ENCODE data around the gene UPK3A.
"Not testable (repeated sequence)": the region's sequence is repeated elsewhere in the genome, so short reads cannot be mapped to it uniquely, and the experiment has no call there.

Gene UPK3A

GRCh38 chr22:45263463-45264269, 21.1 kb upstream of the UPK3A start:
- H3K4me3 Mint-ChIP-seq, result peak overlapping the region; percentile 66 to 75
- no peaks in the 10 kb centered on the region for H3K36me3 Mint-ChIP-seq

GRCh38 chr22:45265535-45265934, 19.2 kb upstream of the UPK3A start:
- no peak overlapping the region for H3K27ac Mint-ChIP-seq
- ATAC-seq (replicated peaks) (no peak), DNase-seq (no peak)
- H3K27me3 Mint-ChIP-seq, result peaks cover 5 to 11% of the 10 kb centered on the region in 2 donors
- H3K9me3 Mint-ChIP-seq, result no peaks in the 10 kb centered on the region
- H3K4me3 Mint-ChIP-seq, result no peak overlapping the region
- peaks cover 41 to 49% of the 10 kb centered on the region in 2 donors for H3K4me1 Mint-ChIP-seq
- H3K36me3 Mint-ChIP-seq, result no peaks in the 10 kb centered on the region

More at GRCh38 chr22:45263463-45264269, 21.1 kb upstream of the UPK3A start:
- Mint-ChIP-seq H3K27me3 (peaks cover 6 to 7% of the 10 kb centered on the region in 2 donors), H3K4me1 (peaks cover 44 to 52% of the 10 kb centered on the region in 2 donors), H3K9me3 (no peaks in the 10 kb centered on the region), H3K27ac (peak overlapping the region; percentile 68)
- ATAC-seq (replicated peaks), result peak; percentile 96
- DNase-seq, result peak; percentile 90

DNA sequence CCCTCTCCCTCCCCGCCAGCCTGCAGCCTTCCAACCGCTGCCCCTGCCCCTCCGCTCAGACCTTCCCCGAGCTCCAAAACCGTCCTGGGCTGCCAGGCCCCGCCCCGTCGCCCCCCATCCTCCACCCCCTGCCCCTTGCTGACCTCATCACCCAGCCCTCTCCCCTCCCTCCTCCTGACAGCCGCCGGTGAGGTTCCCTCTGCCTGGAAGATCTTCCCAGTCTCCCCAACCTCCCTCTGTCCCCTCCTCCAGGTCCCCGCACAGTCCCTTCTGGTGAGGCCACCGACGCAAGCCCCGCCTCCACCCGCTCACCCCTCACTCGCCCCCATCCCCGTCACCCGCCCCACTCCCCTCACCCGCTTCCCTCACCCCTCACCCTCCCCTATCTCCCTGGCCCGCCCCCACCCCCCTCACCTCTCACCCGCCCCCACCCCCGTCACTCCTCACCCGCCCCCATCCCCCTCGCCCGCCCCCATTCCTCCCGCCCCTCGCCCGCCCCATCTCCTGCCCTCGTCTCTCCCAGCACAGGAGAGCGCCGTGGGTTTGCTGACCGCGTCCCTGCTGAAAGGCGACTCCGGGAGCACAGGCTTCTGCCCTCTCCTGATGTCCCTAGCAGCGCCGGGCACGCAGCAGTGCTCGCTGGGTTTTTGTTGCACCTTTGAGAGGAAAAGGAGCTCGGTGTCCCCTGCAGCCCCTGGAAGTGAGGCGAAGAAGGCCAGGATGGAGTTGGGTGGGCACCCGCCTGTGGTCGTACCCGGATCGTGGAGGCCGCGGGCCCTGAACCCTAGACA, 16.4 kb upstream of the UPK3A start:
- DNase-seq (no peak), ATAC-seq (replicated peaks) (peak in 1 of 2 donors; percentile 3)

GRCh38 chr22:45268958-45269844, 15.5 kb upstream of the UPK3A start:
- Mint-ChIP-seq H3K36me3 (no peaks in the 10 kb centered on the region), H3K27ac (peak overlapping the region; percentile 26), H3K4me1 (peaks cover 13 to 15% of the 10 kb centered on the region in 2 donors), H3K27me3 (peaks cover 16 to 30% of the 10 kb centered on the region in 2 donors), H3K4me3 (peak overlapping the region; percentile 81 to 88), H3K9me3 (no peaks in the 10 kb centered on the region)
- ATAC-seq (replicated peaks) (peak; percentile 88 to 92), DNase-seq (peak; percentile 67)

More for the DNA sequence above, 16.4 kb upstream of the UPK3A start:
- Mint-ChIP-seq H3K4me3 (peak overlapping the region; percentile 81 to 88), H3K36me3 (no peaks in the 10 kb centered on the region), H3K27me3 (peaks cover 12 to 22% of the 10 kb centered on the region in 2 donors), H3K9me3 (no peaks in the 10 kb centered on the region), H3K27ac (no peak overlapping the region), H3K4me1 (peaks cover 20 to 23% of the 10 kb centered on the region in 2 donors)

- Mint-ChIP-seq H3K4me1 (peaks cover 12% of the 10 kb centered on the region in 2 donors), H3K27me3 (peaks cover 16 to 36% of the 10 kb centered on the region in 2 donors), H3K4me3 (no peak overlapping the region), H3K27ac (no peak overlapping the region), H3K9me3 (no peaks in the 10 kb centered on the region), H3K36me3 (no peaks in the 10 kb centered on the region)
- ATAC-seq (replicated peaks) (no peak), DNase-seq (no peak)
Measured at GRCh38 chr22:45270095-45271020, 14.4 kb upstream of the UPK3A start.

DNA sequence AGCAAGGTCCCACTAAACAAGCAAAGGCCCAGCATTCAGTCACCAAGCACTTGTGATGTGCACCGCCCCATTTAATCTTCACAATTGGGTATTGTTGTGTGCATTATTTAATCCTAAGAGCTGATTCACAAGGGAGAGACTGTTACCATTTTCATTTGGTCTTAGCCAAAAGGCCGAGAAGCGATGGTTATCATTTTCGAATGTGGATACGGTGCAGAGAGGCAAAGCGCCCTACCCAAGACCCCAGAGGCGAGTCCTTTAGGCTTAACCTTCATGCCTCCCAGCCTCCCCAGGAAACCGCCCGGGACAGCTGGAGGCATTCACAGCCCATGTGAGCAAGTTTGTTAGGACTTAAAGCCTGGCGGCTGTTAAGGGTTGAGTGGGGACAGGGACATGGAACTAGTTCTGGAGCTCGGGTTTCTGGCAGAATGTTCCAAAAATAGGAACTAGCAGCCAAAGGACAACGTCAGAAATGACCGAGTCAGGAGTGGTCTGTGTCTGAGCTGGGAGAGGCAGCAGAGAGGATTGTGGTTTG, 13.0 kb upstream of the UPK3A start:
- H3K36me3 Mint-ChIP-seq, result no peaks in the 10 kb centered on the region
- no peak overlapping the region for H3K27ac Mint-ChIP-seq
- peaks cover 16 to 36% of the 10 kb centered on the region in 2 donors for H3K27me3 Mint-ChIP-seq
- H3K9me3 Mint-ChIP-seq, result no peaks in the 10 kb centered on the region
- DNase-seq, result no peak
- H3K4me1 Mint-ChIP-seq, result peaks cover 6 to 9% of the 10 kb centered on the region in 2 donors
- no peak overlapping the region for H3K4me3 Mint-ChIP-seq
- ATAC-seq (replicated peaks), result no peak

DNA sequence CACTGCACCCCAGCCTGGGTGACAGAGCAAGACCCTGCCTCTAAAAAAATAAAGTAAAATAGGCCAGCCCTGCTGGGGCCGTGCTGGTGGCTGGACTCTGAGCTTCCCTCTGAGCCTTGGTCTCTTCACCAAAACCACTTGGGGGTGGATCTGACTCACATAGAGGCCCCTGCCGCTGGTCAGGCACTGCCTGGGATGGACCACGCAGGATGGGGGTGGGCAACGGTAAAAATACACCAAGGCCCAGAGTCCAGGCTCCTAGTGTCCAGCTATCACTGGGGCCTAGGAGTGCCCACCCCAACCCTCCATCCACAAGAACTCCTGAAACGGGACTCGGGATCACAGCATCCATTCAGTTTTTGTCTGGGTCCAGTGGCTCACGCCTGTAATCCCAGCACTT, 12.3 kb upstream of the UPK3A start:
- H3K9me3 Mint-ChIP-seq, result no peaks in the 10 kb centered on the region
- H3K4me3 Mint-ChIP-seq, result no peak overlapping the region
- no peak overlapping the region for H3K27ac Mint-ChIP-seq
- ATAC-seq (replicated peaks), result no peak
- H3K36me3 Mint-ChIP-seq, result no peaks in the 10 kb centered on the region
- H3K4me1 Mint-ChIP-seq, result peaks cover 6 to 9% of the 10 kb centered on the region in 2 donors
- H3K27me3 Mint-ChIP-seq, result peaks cover 16 to 36% of the 10 kb centered on the region in 2 donors
- no peak for DNase-seq

- H3K27me3 Mint-ChIP-seq, result peaks cover 16 to 36% of the 10 kb centered on the region in 2 donors
- H3K27ac Mint-ChIP-seq, result no peak overlapping the region
- ATAC-seq (replicated peaks) (no peak), DNase-seq (no peak)
- no peaks in the 10 kb centered on the region for H3K36me3 Mint-ChIP-seq
- no peaks in the 10 kb centered on the region for H3K9me3 Mint-ChIP-seq
- no peak overlapping the region for H3K4me3 Mint-ChIP-seq
- H3K4me1 Mint-ChIP-seq, result peaks cover 6% of the 10 kb centered on the region in 2 donors
Measured at GRCh38 chr22:45273452-45274075, 11.2 kb upstream of the UPK3A start.

DNA sequence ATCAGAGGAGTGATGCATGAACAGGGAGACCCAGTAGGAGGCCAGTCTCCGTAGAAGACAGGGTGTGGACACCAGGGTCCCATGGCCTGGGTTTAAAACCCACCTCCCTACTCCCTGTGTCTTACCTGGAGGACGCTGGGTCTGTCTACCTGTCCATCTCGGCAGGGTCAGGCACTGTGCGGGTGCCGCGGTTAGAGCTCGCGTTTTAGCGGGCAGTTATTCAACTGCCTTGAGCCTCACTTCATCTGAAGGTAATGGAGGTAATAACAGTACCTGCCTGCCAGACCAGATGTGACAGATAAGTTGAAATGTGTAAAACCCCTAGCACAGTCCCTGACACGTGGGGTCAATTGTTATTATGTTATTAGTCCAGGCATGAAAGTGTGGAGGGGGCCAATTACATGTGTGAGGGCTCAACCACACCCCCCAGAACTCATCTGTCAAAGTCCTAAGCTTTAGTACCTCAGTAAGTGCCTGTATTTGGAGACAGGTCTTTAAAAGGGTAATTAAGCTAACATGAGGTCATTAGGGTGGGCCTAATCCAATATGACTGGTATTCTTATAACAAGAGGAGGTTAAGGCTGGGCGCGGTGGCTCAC, 8.1 kb upstream of the UPK3A start:
- H3K36me3 Mint-ChIP-seq, result no peaks in the 10 kb centered on the region
- H3K4me3 Mint-ChIP-seq, result no peak overlapping the region
- no peaks in the 10 kb centered on the region for H3K9me3 Mint-ChIP-seq
- no peak for ATAC-seq (replicated peaks)
- peaks cover 9 to 20% of the 10 kb centered on the region in 2 donors for H3K27me3 Mint-ChIP-seq
- DNase-seq, result no peak
- H3K4me1 Mint-ChIP-seq, result peaks cover 0 to 21% of the 10 kb centered on the region in 2 donors
- no peak overlapping the region for H3K27ac Mint-ChIP-seq

DNA sequence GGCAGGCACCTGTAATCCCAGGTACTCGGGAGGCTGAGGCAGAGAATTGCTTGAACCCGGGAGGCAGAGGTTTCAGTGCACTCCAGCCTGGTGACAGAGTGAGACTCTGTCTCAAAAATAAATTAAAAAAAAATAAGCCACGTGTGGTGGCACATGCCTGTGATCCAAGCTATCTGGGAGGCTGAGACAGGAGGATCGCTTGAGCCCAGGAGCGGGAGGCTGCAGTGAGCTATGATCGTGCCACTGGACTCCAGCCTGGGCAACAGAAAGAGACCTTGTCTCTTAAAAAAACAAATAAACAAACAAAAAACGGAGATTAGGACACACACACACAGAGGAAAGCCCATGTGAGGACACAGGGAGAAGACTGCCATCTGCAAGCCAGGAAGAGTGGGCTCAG, 7.0 kb upstream of the UPK3A start:
- not testable (repeated sequence) for DNase-seq; H3K36me3 Mint-ChIP-seq; H3K9me3 Mint-ChIP-seq; ATAC-seq (replicated peaks); H3K4me3 Mint-ChIP-seq
- Mint-ChIP-seq H3K27me3 (peaks cover 10 to 21% of the 10 kb centered on the region in 2 donors), H3K4me1 (peaks cover 3 to 28% of the 10 kb centered on the region in 2 donors), H3K27ac (peak overlapping the region; percentile 31)

DNA sequence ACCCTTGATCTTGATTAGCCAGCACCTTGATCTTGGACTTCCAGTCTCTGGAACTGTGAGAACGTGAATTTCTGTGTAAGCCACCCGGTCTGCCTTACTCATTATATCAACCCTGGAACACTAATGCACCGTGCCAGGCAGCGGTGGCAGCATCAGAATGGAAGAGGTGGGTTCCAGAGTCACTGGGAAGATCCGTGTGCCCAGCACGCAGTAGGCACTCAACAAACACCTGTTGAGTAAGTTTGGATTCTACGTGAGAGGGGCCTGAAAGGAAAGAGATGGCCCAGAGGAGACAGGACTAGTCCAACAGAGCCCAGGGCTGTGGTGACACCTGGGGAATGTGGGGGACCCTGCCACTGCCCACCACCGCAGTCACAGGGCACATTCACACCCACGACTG, 6.6 kb upstream of the UPK3A start:
- DNase-seq (no peak), ATAC-seq (replicated peaks) (no peak)
- Mint-ChIP-seq H3K4me3 (no peak overlapping the region), H3K27me3 (peaks cover 10 to 21% of the 10 kb centered on the region in 2 donors), H3K27ac (no peak overlapping the region), H3K36me3 (no peaks in the 10 kb centered on the region), H3K9me3 (no peaks in the 10 kb centered on the region), H3K4me1 (peaks cover 3 to 28% of the 10 kb centered on the region in 2 donors)

GRCh38 chr22:45280587-45280980, 4.2 kb upstream of the UPK3A start:
- H3K27ac Mint-ChIP-seq, result peak overlapping the region; percentile 22
- H3K4me3 Mint-ChIP-seq, result no peak overlapping the region
- peaks cover 9 to 44% of the 10 kb centered on the region in 2 donors for H3K4me1 Mint-ChIP-seq
- H3K9me3 Mint-ChIP-seq, result no peaks in the 10 kb centered on the region
- no peak for DNase-seq
- no peak for ATAC-seq (replicated peaks)
- H3K27me3 Mint-ChIP-seq, result peaks cover 6 to 7% of the 10 kb centered on the region in 2 donors
- H3K36me3 Mint-ChIP-seq, result no peaks in the 10 kb centered on the region
